NCI-H2081 treated with DMSO at 0.1 percent for 48 hours (cell line): ENCODE data around the gene GSE1.

Experiments used
- DNase-seq: peaks from one replicate; lab custom pipeline; 2025; lab: John Stamatoyannopoulos, UW

Gene GSE1

DNA sequence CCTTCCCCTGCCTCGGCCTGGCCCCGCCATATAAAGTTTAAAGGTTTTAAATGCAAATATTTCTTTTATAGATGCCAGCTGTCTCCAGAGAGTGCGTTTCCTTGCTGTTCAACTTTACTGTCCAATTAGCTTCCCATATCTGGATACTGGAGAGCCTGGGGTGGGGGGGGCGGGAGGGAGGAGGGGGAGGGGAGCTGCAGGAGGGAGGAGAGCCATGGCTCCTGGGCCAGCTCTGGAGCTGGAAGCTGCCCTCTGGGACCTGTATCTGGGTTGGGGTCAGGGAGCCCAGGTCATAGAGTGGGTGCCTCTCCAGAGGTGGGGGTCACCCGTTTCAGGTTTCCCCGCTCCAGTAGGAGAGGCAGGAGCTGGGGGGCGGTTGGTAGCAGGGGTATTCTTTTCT is 6.2 kb upstream of the GSE1 start:
- no peak for DNase-seq

DNA sequence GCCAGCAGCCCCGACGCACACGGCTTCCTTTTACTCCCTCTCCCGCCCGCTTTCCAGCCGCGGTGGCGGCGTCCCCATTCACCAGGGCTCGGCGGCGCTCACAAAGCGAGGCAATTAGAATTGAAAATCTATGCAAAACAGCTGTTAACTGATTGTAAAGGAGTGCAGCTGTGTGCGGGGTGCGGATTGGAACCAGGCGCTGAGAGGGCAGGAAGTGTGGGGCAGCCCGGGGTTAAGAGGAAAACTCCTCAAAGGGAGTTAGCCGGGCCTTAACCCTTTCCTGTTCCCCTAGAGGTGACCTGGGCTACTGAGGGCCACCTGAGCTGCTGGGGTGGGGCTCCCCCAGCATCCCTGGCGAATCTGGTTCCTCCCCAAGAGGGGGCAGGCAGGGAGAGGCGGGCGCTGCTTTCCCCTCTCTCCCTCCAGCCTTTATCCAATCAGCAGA is 5.8 kb upstream of the GSE1 start:
- DNase-seq, result no peak

DNA sequence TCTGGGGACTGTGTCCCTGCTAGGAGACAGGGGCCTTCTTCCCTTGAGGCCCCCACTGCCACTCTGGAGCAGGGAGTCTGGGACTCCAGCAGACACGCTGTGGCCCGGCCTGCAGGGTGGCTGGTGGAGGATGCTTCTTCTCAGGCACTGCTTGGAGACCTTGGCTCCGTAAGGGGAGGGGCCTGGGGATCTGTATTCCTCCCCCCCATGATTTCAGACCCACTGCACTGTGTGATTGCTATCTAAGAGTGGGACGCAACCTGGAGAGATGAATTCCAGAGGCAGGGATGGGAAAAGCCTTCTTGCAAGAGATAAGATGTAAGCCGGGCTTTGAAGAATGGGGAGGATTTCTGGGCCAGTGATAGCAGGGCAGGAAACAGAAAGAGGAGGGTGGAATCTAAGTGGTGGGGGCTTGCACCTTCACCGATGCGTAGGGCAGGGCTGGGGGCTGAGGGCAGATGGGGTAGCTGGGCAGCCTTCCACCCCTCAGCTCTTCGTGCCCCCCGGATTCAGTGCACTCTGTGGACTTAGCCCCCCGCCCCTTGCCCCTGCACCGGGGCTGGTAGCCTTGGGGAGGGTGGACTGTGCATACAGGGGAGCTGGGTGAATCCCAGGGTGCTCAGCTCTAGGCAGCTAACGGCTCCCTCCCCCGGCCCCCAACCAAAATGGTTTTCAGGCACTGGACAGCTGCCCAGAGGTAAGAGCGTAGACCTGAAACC is 5.2 kb upstream of the GSE1 start:
- DNase-seq, result no peak

DNA sequence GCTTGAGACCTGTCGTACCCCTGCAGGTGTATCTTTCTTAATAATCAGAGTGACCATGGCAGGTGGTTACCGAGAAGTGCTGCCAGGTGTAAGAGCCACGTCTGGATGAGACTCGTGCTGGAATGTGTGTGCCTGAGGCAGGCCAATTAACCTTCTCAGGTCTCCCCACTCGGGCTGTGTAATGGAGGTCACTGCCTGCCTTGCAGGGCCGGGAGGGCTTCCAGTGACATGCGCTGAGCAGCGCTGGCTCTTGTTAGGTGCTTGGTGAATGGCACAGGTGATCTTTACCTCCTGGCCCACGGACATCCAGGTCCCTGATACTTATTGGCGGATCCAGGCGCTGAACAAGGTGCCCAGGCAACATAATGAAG is 4.6 kb upstream of the GSE1 start:
- no peak for DNase-seq

GRCh38 chr16:85608887-85609286 is 4.2 kb upstream of the GSE1 start:
- DNase-seq, result no peak

- DNase-seq, result no peak
Observed at GRCh38 chr16:85609539-85609938, 3.6 kb upstream of the GSE1 start.

GRCh38 chr16:85610059-85610445 is 3.1 kb upstream of the GSE1 start:
- no peak for DNase-seq

DNA sequence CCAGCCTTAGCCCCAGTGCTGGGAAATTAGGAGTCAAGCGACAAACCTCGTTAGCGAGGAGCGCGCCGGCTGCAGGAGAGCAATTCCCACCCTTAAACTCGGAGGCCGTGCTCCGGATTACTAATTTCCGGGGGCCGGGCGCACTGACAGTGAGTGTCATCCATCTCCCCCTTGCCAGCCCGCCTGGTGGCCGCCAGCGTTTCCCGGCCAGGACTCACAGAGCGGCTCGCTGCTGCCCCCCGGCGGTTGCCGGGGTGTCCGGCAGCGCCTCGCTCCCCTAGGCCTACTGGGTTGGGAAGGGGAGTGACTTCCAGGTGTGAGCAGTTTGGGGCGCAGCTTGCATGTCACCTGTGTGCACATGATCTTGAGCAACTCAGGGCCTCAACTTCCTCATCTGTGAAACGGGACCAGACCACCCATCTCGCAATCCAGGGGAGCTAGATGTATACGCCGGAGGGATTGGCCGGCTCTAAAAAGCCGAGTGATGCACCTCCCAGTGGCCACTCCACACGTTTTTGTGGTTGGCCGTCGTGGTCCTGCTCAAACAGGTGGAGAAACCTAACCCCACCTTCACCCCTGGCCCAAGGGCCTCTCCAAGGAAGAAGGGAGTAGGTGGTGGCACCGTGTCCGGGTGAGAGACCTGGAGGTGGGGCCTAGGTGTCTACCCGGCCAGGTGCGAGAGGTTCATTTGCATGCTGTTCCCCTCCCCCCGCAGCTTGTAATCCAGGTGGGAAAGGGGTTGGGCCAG is 2.5 kb upstream of the GSE1 start:
- DNase-seq, result peak; percentile 50

GRCh38 chr16:85611194-85611443 is 2.0 kb upstream of the GSE1 start:
- DNase-seq, result no peak

- DNase-seq, result no peak
Observed at GRCh38 chr16:85611444-85612190, 1.5 kb upstream of the GSE1 start.

DNA sequence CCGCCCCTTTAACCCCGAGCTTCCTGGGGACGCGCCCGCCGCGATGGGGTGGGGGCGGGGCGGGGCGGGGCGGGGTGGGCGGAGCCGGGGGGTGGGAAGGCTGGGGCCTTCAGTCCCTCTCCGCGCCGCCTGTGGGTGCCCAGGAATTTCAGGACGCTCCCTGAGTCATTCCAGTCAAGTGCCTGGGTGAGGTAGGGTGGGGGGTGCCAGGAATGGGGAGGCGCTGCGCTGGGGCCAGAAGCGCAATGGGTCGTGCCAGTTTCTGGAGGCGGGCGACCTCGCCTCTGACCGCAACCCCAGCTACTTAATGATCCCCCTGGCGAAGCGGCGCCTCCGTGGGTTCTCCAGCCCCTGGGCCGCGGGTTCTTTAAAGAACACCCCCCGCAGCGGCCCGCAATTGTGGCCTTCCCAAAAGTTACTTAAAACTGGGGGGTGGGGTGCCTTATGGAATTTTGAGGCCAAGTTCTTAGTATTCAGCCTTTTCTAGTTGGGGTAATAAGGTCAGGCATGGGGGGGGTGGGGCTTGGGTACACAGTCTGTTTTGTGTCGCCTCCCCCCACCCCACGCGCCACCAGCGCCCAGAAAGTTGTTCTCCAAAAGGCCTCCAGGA is 826 bp upstream of the GSE1 start:
- DNase-seq, result no peak

GRCh38 chr16:85613604-85614337 is 649 bp downstream of the GSE1 start:
- DNase-seq, result no peak

- DNase-seq, result no peak
Observed at GRCh38 chr16:85614338-85615013, 1.4 kb downstream of the GSE1 start.

GRCh38 chr16:85615014-85615851 is 2.1 kb downstream of the GSE1 start:
- no peak for DNase-seq

DNA sequence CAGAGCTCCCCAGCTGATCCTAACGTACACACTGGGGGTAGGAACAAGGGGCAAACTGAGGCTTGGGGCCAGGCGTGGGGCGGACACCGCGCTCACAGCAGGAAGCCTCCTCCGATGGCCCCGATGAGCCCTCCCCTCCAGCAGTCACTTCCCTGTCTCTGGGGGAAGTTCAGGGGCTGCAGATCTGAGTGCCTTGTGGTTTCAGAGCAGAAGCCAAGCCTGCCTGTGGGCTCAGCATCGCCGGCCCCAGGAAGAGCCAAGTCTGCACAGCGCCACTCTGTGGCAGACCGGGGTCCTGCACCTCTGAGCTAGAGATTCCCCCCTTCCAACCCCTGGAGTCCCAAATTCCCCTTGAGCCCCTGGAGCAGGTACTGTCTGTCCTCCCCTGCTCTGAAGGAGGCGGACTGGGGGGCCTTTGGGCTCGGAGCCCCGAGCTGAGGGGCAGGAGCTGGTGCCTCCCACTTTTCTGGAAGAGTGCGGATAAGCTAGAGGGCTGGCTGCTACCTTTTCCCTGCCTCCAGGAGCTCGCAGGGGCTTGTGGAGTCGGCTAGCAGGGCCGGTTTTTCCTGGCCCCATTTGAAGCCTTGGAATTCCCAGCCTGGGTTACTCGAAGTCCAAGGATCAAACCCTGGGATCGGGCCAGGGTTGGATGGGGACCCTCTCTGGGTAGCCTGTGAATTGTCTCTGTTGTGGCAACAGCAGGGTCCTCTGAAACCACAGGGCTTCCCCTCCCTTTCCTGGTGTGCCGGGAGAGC is 2.9 kb downstream of the GSE1 start:
- no peak for DNase-seq

GRCh38 chr16:85616607-85617321 is 3.6 kb downstream of the GSE1 start:
- no peak for DNase-seq

DNA sequence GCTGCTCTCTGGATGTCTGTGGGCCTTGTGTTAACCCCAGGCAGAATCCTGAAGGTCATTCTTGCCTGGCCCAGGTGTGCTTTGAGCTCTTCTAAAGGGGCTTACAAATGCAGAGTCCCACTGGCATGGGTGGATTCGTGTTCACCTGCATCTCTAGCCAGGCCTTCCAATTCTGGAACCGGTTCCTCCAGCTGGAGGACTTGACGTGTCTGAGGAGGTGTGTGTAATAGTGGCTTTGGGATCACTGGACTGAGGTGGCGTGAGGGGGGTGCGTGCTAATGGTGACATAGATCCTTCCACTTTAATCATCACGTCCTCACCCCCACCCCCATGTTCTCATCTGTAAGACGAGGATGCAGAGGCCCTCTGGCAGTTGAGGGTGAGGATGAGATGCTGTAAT is 4.8 kb downstream of the GSE1 start:
- DNase-seq, result no peak

DNA sequence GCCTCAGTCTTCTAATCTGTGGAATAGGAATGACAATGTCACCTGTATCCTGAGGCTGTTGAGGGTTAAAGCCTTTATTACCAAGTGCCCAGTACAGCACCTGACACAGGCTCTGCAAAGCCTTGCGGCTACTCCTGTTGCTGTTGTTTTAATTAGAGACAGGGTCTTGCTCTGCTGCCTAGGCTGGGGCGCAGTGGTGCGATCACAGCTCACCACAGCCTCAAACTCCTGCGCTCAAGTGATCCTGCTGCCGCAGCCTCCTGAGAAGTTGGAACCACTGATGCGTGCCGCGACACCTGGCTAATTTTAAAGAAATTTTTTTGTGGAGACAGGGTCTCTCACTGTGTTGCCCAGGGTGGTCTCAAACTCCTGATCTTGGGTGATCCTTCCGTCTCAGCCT is 5.4 kb downstream of the GSE1 start:
- no peak for DNase-seq
